ENCODE data around the gene NAALADL2. TPM values are rescaled to one million over a fixed set of nuclear protein-coding genes. Genes with fewer than 3 reads are reported as not detected.
"Not testable (repeated sequence)": the region's sequence is repeated elsewhere in the genome, so short reads cannot be mapped to it uniquely, and the experiment has no call there.

The NAALADL2 gene
- total RNA-seq, 1 experiment from 2014 or later = 1.9 TPM

DNA sequence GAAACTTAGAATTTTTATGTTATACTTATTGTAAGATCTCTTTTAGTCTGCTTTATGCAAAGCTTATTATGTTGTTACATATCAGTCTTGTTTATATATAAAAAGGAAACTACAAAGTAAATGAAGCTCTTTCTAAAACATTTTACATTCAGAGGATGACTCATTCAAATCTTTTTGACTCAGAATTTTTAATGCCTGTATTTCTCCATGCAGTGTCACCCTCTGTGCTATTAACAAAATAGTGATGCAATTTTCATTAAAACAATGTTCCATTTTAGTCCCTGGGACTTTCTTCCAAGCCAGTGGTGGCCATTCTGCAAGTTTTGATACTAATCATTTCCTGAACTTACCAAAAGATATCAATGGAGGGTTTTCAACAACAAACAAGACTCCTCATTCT lies 216.1 kb downstream of the NAALADL2 start:
- Histone ChIP-seq H3K4me2 (ENCODE audit: low read length) (peak overlapping the region; percentile 25; the same call in 1 of the 2 replicates), H3K36me3 (ENCODE audit: low read depth, low read length) (no peaks in the 10 kb centered on the region), H3K4me1 (ENCODE audit: insufficient read depth, low read length) (peaks cover 13% of the 10 kb centered on the region), H4K20me1 (ENCODE audit: low read length) (no peaks in the 10 kb centered on the region), H3K9me3 (ENCODE audit: low read length) (no peaks in the 10 kb centered on the region), H3K4me3 (ENCODE audit: low read length) (no peak overlapping the region), H3K27me3 (ENCODE audit: low read length) (no peaks in the 10 kb centered on the region), H2AFZ (ENCODE audit: low read length) (no peak overlapping the region), H3K9ac (ENCODE audit: low read length) (no peak overlapping the region), H3F3A (ENCODE audit: low read length, unreplicated experiment) (no peaks in the 10 kb centered on the region), H3K9me2 (replicated peaks; ENCODE audit: low read length) (no peaks in the 10 kb centered on the region), H3K27ac (ENCODE audit: low read length) (no peak overlapping the region), H3K79me2 (ENCODE audit: low read length) (no peaks in the 10 kb centered on the region)
- DNase-seq = peak; percentile 49
- POLR2A ChIA-PET (ENCODE audit: unreplicated experiment) = no interaction called here
- TF ChIP-seq EZH2phosphoT487 (IDR thresholded peaks at IDR 0.05; ENCODE audit: borderline replicate concordance, low read length) (no peak), EZH2 (IDR thresholded peaks at IDR 0.05; ENCODE audit: low read length, unreplicated experiment) (no peak), CTCF (conservative IDR thresholded peaks at IDR 0.05; ENCODE audit: low read depth, low read length) (no peak)
- CTCF ChIA-PET = no interaction called here
- BruUV-seq (replicated peaks) = no TSS peak
- ATAC-seq = peak; percentile 76
- intact Hi-C loops (cut with micrococcal nuclease) = loop anchor here (10.0 kb wide), 1 partner anchor 530 kb away; no protein-coding TSS in a partner anchor

GRCh38 chr3:175077216-175077615 lies 218.1 kb downstream of the NAALADL2 start:
- no peaks in the 10 kb centered on the region for H3K9me2 ChIP-seq (replicated peaks; ENCODE audit: low read length)
- intact Hi-C loops (cut with micrococcal nuclease) = loop anchor here (10.0 kb wide), 1 partner anchor 528 kb away; no protein-coding TSS in a partner anchor
- H3K27me3 ChIP-seq (ENCODE audit: low read length) = no peaks in the 10 kb centered on the region
- DNase-seq = no peak
- H3F3A ChIP-seq (ENCODE audit: low read length, unreplicated experiment) = no peaks in the 10 kb centered on the region
- ATAC-seq = no peak
- TF ChIP-seq EZH2 (IDR thresholded peaks at IDR 0.05; ENCODE audit: low read length, unreplicated experiment) = no peak
- TF ChIP-seq CTCF (conservative IDR thresholded peaks at IDR 0.05; ENCODE audit: low read depth, low read length) = no peak
- TF ChIP-seq EZH2phosphoT487 (IDR thresholded peaks at IDR 0.05; ENCODE audit: borderline replicate concordance, low read length) = no peak
- H4K20me1 ChIP-seq (ENCODE audit: low read length) = no peaks in the 10 kb centered on the region
- no peaks in the 10 kb centered on the region for H3K79me2 ChIP-seq (ENCODE audit: low read length)
- no peak overlapping the region for H3K4me2 ChIP-seq (ENCODE audit: low read length)
- ChIA-PET POLR2A (ENCODE audit: unreplicated experiment) (no interaction called here), CTCF (no interaction called here)
- no peaks in the 10 kb centered on the region for H3K9me3 ChIP-seq (ENCODE audit: low read length)
- H3K9ac ChIP-seq (ENCODE audit: low read length) = no peak overlapping the region
- no TSS peak for BruUV-seq (replicated peaks)
- no peak overlapping the region for H3K27ac ChIP-seq (ENCODE audit: low read length)
- H3K36me3 ChIP-seq (ENCODE audit: low read depth, low read length) = no peaks in the 10 kb centered on the region
- no peak overlapping the region for H3K4me3 ChIP-seq (ENCODE audit: low read length)
- peaks cover 8% of the 10 kb centered on the region for H3K4me1 ChIP-seq (ENCODE audit: insufficient read depth, low read length)
- H2AFZ ChIP-seq (ENCODE audit: low read length) = no peak overlapping the region

GRCh38 chr3:175082631-175083030 lies 223.5 kb downstream of the NAALADL2 start:
- Histone ChIP-seq H2AFZ (ENCODE audit: low read length) (no peak overlapping the region), H3K4me3 (ENCODE audit: low read length) (no peak overlapping the region), H3K4me2 (ENCODE audit: low read length) (no peak overlapping the region), H3K9me2 (replicated peaks; ENCODE audit: low read length) (no peaks in the 10 kb centered on the region), H3F3A (ENCODE audit: low read length, unreplicated experiment) (no peaks in the 10 kb centered on the region), H3K27ac (ENCODE audit: low read length) (no peak overlapping the region), H3K79me2 (ENCODE audit: low read length) (no peaks in the 10 kb centered on the region), H3K9me3 (ENCODE audit: low read length) (no peaks in the 10 kb centered on the region), H4K20me1 (ENCODE audit: low read length) (no peaks in the 10 kb centered on the region), H3K36me3 (ENCODE audit: low read depth, low read length) (no peaks in the 10 kb centered on the region), H3K4me1 (ENCODE audit: insufficient read depth, low read length) (no peaks in the 10 kb centered on the region), H3K27me3 (ENCODE audit: low read length) (no peaks in the 10 kb centered on the region), H3K9ac (ENCODE audit: low read length) (no peak overlapping the region)
- ATAC-seq = no peak
- BruUV-seq (replicated peaks) = no TSS peak
- ChIA-PET POLR2A (ENCODE audit: unreplicated experiment) (no interaction called here), CTCF (no interaction called here)
- intact Hi-C loops (cut with micrococcal nuclease) = no loop called here
- no peak for DNase-seq
- TF ChIP-seq EZH2phosphoT487 (IDR thresholded peaks at IDR 0.05; ENCODE audit: borderline replicate concordance, low read length) = no peak
- no peak for TF ChIP-seq CTCF (conservative IDR thresholded peaks at IDR 0.05; ENCODE audit: low read depth, low read length)
- TF ChIP-seq EZH2 (IDR thresholded peaks at IDR 0.05; ENCODE audit: low read length, unreplicated experiment) = no peak

GRCh38 chr3:175087128-175087527 lies 228.0 kb downstream of the NAALADL2 start:
- POLR2A ChIA-PET (ENCODE audit: unreplicated experiment); H3K9me2 ChIP-seq (replicated peaks; ENCODE audit: low read length); H4K20me1 ChIP-seq (ENCODE audit: low read length); BruUV-seq (replicated peaks); CTCF ChIA-PET; H3K27me3 ChIP-seq (ENCODE audit: low read length); H3K9ac ChIP-seq (ENCODE audit: low read length); H3K79me2 ChIP-seq (ENCODE audit: low read length); H3F3A ChIP-seq (ENCODE audit: low read length, unreplicated experiment); ATAC-seq; H3K27ac ChIP-seq (ENCODE audit: low read length); intact Hi-C loops (cut with micrococcal nuclease); H3K4me2 ChIP-seq (ENCODE audit: low read length); H3K4me3 ChIP-seq (ENCODE audit: low read length); H2AFZ ChIP-seq (ENCODE audit: low read length); H3K4me1 ChIP-seq (ENCODE audit: insufficient read depth, low read length); H3K36me3 ChIP-seq (ENCODE audit: low read depth, low read length); DNase-seq; H3K9me3 ChIP-seq (ENCODE audit: low read length): not testable (repeated sequence)
